MG63 (cell line): Measurements from ENCODE around the gene BRD1. TPM values are rescaled to one million over a fixed set of nuclear protein-coding genes. Genes with fewer than 3 reads are reported as not detected.

Source experiments
- DNase-seq: peaks from one replicate; pipeline ENCODE4 v3.0.0-alpha.2; 2020
- H3K27me3 ChIP-seq: fragments of 250-450 bp; sonication (Bioruptor Pico); 2 replicates; pipeline ENCODE4 v1.5.1; 2020; ENCODE audit warnings: mild to moderate bottlenecking, moderate library complexity
- H3K36me3 ChIP-seq: fragments of 250-450 bp; sonication (Bioruptor Pico); 2 replicates; pipeline ENCODE4 v1.5.1; 2020; ENCODE audit warnings: mild to moderate bottlenecking, moderate library complexity
- H3K4me3 ChIP-seq: fragments of 250-450 bp; sonication (Bioruptor Pico); 2 replicates; pipeline ENCODE4 v1.5.1; 2020; ENCODE audit warnings: mild to moderate bottlenecking, moderate library complexity
- H3K9me3 ChIP-seq: fragments of 250-450 bp; sonication (Bioruptor Pico); 2 replicates; pipeline ENCODE4 v1.5.1; 2020; ENCODE audit warnings: mild to moderate bottlenecking, moderate library complexity
- total RNA-seq: library from RNA; depleted of rRNA; stranded (reverse); fragments of >200 nt; shearing (Covaris generic); gene quantifications from 2 replicates; pipeline ENCODE4 v1.2.3, GENCODE V29; 2014; ENCODE audit warnings: low replicate concordance

Gene BRD1
- total RNA-seq, 1 experiment from 2014 or later: 18.0 TPM

DNA sequence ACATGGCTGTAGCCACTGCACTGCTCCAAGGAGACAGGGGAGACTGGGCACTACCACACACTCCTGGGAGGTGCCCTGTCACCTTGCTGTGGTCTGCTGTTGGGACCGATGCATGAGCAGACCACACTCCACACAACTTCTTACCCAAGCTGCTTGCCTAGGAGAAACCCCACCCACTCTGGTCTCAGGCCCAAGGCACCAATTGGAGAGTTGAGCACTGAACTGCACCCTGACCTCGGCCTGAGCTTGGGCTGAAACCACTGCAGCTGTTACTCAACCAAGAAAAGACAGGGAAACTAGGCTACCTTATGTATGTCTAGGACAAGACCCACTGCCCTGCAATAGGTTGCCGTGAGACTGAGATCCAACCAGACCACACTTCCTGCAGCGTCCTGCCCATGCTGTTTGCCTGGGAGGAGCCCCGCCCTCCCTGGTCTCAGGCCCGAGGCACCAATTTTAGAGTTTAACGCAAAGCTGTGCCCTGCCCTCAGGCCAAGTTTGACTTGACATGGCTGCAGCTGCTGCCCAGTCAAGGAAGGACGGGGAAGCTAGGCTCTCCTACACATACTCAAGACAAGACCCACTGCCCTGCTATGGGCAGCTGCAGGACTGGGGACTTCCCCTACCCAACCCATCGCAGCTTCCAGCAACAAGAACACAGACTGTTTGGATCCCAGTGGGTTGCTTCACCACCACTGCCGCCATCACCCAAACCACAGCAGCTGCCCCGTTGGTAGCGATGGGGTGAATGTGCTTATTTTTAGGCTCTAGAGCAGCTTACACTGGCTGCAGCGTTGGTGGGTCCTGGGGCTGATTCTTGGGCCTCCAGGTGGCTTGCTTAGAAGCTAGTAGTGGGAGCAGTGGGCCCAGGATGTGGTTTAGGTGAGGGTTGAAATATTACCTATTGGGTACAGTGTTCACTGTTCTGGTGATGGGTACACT lies 66.8 kb downstream of the BRD1 start:
- H3K36me3 ChIP-seq: no peaks in the 10 kb centered on the region
- H3K4me3 ChIP-seq: no peak overlapping the region
- H3K27me3 ChIP-seq: no peaks in the 10 kb centered on the region
- no peak for DNase-seq
- no peaks in the 10 kb centered on the region for H3K9me3 ChIP-seq

- H3K4me3 ChIP-seq: no peak overlapping the region
- H3K9me3 ChIP-seq: no peaks in the 10 kb centered on the region
- H3K27me3 ChIP-seq: no peaks in the 10 kb centered on the region
- no peak for DNase-seq
- H3K36me3 ChIP-seq: no peaks in the 10 kb centered on the region
Observed at GRCh38 chr22:49760280-49760629, 67.4 kb downstream of the BRD1 start.

DNA sequence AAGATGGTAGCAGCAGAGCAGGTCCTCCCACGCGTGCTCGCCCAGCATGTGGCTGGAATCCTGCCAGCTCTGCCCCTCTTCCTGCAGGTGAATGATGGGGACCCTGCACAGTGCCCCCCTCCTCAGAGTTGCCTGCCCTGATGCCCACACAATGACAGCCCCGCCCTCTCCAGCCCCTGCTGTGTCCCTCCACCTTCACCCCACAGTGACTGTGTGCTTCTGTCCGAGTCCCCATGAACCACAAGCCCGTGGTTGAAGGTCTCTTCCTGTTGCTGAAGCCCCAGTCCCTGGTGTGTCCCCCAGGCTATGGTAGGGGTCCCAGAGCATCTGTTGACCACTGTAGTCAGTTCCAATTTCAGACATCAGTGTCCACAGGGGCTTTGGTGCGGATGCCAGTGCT lies 71.0 kb downstream of the BRD1 start:
- Histone ChIP-seq H3K27me3 (no peaks in the 10 kb centered on the region), H3K9me3 (no peaks in the 10 kb centered on the region), H3K36me3 (no peaks in the 10 kb centered on the region), H3K4me3 (no peak overlapping the region)
- DNase-seq: no peak

- Histone ChIP-seq H3K9me3 (no peaks in the 10 kb centered on the region), H3K4me3 (no peak overlapping the region), H3K27me3 (no peaks in the 10 kb centered on the region), H3K36me3 (no peaks in the 10 kb centered on the region)
- DNase-seq: no peak
Observed at GRCh38 chr22:49756201-49756600, 71.5 kb downstream of the BRD1 start.

- H3K27me3 ChIP-seq: no peaks in the 10 kb centered on the region
- DNase-seq: no peak
- H3K4me3 ChIP-seq: no peak overlapping the region
- H3K9me3 ChIP-seq: no peaks in the 10 kb centered on the region
- no peaks in the 10 kb centered on the region for H3K36me3 ChIP-seq
Observed at GRCh38 chr22:49755631-49756001, 72.1 kb downstream of the BRD1 start.

- no peaks in the 10 kb centered on the region for H3K27me3 ChIP-seq
- H3K9me3 ChIP-seq: no peaks in the 10 kb centered on the region
- no peaks in the 10 kb centered on the region for H3K36me3 ChIP-seq
- no peak overlapping the region for H3K4me3 ChIP-seq
- no peak for DNase-seq
Observed at GRCh38 chr22:49754696-49755630, 72.7 kb downstream of the BRD1 start.

- H3K9me3 ChIP-seq: no peaks in the 10 kb centered on the region
- no peaks in the 10 kb centered on the region for H3K36me3 ChIP-seq
- no peak overlapping the region for H3K4me3 ChIP-seq
- DNase-seq: no peak
- no peaks in the 10 kb centered on the region for H3K27me3 ChIP-seq
Observed at GRCh38 chr22:49753961-49754695, 73.5 kb downstream of the BRD1 start.

DNA sequence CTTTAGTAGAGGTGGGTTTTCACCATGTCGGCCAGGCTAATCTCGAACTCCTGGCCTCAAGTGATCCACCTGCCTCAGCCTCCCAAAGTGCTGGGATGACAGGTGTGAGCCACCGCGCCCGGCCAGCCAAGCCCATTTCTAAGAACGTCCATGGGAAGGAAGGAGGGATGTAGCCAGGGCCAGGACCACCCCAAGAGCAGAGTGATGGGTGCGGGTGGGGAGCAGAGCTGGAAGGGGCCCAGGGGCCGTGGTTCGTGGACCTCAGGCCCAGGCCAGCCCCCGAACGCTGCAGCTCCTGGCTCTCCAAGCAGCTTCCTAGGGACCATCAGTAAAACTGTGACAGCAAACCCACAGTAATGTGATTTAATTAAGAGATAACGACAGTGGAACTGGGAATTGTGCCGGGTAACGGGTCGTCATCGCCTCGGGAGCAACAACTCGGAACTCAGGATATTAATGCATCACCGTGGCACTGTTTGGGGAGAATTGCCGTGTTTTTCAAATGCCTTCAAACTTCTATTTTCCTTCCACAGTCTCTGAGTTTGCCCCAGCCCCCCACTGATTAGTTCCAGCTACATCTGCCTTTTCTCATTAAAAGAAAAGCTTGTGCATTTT lies 74.3 kb downstream of the BRD1 start:
- no peaks in the 10 kb centered on the region for H3K27me3 ChIP-seq
- no peak overlapping the region for H3K4me3 ChIP-seq
- no peaks in the 10 kb centered on the region for H3K9me3 ChIP-seq
- no peaks in the 10 kb centered on the region for H3K36me3 ChIP-seq
- no peak for DNase-seq

DNA sequence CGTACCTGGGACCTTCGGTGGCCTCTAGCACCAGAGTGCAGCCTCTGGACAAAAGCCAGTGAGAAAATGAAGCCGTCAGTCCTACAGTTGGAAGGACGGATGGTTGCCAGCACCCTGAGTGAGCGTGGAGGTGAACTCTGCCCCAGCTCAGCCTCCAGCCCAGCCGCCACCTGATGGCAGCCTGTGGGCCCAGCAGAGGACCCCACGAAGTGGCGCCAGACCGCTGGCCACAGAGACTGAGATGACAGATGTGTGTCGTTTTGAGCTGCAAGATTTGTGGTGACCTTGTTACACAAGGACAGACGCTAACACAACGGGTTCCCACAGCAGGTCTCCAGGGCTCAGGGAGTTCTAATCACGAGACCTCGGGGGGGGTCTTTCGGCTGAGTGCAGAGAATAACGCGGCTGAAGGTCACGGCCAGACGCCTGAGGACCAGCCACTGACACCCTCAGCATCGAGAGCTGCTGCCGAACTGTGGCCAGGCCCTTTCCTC lies 75.0 kb downstream of the BRD1 start:
- Histone ChIP-seq H3K36me3 (no peaks in the 10 kb centered on the region), H3K4me3 (no peak overlapping the region), H3K27me3 (no peaks in the 10 kb centered on the region; the same call in 1 of the 2 replicates), H3K9me3 (no peaks in the 10 kb centered on the region)
- DNase-seq: no peak

DNA sequence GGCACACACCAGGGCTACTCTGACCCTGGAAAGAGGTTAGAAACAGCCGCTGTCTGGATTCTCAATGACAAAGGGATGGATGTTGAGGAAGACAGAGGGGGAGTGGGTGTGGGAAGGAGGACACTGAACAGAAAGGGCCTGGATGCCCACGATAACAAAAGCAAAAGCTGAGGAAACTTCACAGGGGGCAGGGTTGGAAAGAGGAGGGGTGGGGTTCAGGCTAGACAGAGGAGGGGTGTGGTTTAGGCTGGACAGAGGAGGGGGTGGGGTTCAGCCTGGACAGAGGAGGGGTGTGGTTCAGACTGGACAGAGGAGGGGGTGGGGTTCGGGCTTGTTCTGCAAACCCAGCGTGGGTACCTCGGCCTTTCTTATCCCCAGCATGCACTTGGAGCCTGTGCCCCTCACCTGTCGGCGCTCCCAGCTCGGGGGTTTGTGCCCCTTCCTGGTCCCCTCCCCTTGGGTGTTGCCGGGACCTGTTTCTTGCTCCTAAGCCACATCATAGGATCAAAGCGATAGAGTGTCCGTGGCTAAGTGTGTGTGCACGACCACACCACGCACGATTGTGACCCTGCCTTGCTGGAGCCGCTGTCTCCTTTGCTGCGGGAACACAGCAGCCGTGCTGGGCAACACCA lies 75.6 kb downstream of the BRD1 start:
- Histone ChIP-seq H3K27me3 (no peaks in the 10 kb centered on the region; the same call in 1 of the 2 replicates), H3K9me3 (no peaks in the 10 kb centered on the region), H3K4me3 (no peak overlapping the region), H3K36me3 (no peaks in the 10 kb centered on the region)
- DNase-seq: no peak

GRCh38 chr22:49751318-49751965 lies 76.2 kb downstream of the BRD1 start:
- no peak overlapping the region for H3K4me3 ChIP-seq
- H3K27me3 ChIP-seq: no peaks in the 10 kb centered on the region; the same call in 1 of the 2 replicates
- H3K36me3 ChIP-seq: no peaks in the 10 kb centered on the region
- no peaks in the 10 kb centered on the region; the same call in 1 of the 2 replicates for H3K9me3 ChIP-seq
- DNase-seq: no peak

DNA sequence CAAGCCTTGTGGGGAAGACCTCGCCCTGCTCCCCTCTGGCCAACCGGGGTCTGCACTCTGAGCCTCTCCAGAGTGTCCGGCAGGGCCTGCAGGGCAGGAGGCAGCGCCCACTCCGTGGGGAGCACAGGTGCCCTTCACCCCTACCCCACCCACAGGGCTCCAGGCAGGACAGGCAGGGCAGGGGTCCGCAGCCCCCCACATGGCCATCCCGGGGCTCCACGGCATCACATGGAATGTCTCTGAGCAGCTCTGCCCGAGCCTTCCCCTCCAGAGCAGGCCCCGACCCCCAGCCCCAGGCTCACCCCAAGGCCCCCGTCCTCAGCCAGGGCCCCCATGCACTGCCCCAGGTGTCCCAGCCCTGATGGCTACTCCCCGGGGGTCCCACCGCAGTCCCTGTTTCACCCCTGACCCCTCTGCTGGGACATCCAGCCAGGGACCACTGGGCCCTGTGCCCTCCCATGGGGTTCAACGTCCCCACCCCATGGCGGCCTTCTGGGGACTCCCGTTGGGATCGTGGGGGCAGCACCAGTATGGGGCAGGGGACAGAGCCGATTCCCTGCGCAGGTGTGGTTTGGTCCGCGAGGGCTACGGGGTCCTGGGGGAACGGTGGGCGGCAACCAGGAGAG lies 77.7 kb downstream of the BRD1 start:
- Histone ChIP-seq H3K9me3 (peaks cover 1% of the 10 kb centered on the region; the same call in 1 of the 2 replicates), H3K36me3 (no peaks in the 10 kb centered on the region), H3K27me3 (no peaks in the 10 kb centered on the region; the same call in 1 of the 2 replicates), H3K4me3 (no peak overlapping the region)
- DNase-seq: no peak

DNA sequence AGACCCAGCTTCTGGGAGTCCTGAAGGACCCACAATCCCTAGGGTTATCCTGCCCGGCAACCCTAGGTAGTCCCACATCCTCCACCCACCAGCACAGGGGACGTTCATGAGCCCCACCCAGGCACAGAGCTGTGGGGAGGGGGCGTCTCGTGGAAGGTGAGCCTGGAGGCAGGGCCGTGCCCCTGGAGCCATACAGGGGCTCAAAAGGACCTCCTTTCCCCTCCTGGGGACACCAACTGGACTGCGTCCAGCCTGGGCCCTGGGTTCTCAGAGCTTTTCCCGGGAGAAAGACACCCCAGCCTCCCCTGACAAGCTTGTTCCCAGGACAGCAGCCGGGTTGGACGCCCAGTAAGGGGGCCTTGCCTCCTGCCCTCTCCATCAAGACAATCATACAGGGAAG lies 78.4 kb downstream of the BRD1 start:
- DNase-seq: no peak

DNA sequence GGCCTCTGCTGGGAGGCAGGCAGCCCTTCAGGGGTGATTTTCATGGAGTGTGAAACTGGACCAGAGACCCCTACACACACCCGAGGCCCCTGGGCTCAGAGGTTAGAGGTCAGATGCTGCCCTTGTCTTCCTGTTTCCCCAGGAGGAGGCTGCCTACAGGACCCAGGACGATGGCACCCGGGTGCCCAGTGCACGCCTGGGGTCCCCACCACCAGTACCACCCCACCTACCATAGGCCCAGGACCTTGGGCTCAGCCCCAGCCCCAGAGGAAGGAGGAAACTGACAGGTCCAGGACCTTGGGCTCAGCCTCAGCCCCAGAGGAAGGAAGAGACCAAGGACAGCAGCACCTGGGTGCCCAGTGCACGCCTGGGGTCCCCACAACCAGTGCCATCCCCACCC lies 79.2 kb downstream of the BRD1 start:
- Histone ChIP-seq H3K36me3 (no peaks in the 10 kb centered on the region), H3K9me3 (peaks cover 5% of the 10 kb centered on the region; the same call in 1 of the 2 replicates), H3K4me3 (no peak overlapping the region), H3K27me3 (no peaks in the 10 kb centered on the region; the same call in 1 of the 2 replicates)
- DNase-seq: no peak

More for the DNA sequence above, 78.4 kb downstream of the BRD1 start:
- no peaks in the 10 kb centered on the region; the same call in 1 of the 2 replicates for H3K27me3 ChIP-seq
- peaks cover 3% of the 10 kb centered on the region; the same call in 1 of the 2 replicates for H3K9me3 ChIP-seq
- H3K36me3 ChIP-seq: no peaks in the 10 kb centered on the region
- H3K4me3 ChIP-seq: no peak overlapping the region

DNA sequence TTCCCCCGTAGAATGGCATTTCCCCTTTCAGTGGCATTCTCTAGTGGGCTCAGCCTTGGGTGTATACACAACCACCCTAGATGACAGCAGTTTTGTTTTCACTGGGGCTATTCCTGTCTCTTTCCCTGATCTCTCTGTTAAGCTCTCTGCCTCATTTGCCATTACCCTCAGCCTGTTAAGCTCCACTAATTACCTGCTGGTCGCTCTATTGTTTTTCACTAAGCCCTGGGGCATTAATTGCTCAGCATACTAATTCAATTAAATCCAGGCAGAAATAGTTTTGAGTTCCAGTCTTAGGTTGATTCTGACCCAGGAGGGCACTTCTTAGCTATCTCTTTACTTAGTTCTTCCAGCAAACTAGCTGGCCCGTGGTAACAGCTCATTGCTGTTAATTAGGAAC lies 80.0 kb downstream of the BRD1 start:
- no peak overlapping the region for H3K4me3 ChIP-seq
- peaks cover 5% of the 10 kb centered on the region; the same call in 1 of the 2 replicates for H3K9me3 ChIP-seq
- no peaks in the 10 kb centered on the region; the same call in 1 of the 2 replicates for H3K27me3 ChIP-seq
- DNase-seq: no peak
- H3K36me3 ChIP-seq: no peaks in the 10 kb centered on the region
